DOHH2 (cell line): ENCODE results near the gene TLR2.

Experiments used
- H3F3A ChIP-seq: fragments of 200-600 bp; sonication (generic), shearing (Covaris generic); 2 replicates; pipeline ENCODE4 v1.6.0; 2016; ENCODE audit warnings: antibody characterized with exemption, mild to moderate bottlenecking; ENCODE audit not compliant: control insufficient read depth, insufficient read depth
- H3K27ac ChIP-seq: fragments of 200-600 bp; sonication (generic); 2 replicates; pipeline ENCODE4 v1.5.1; 2014; ENCODE audit warnings: low read depth, mild to moderate bottlenecking, low read length, moderate library complexity
- H3K27me3 ChIP-seq: fragments of 200-600 bp; sonication (generic); 2 replicates; pipeline ENCODE4 v1.6.1; 2014; ENCODE audit warnings: mild to moderate bottlenecking, low read length, mixed read lengths; ENCODE audit not compliant: control insufficient read depth
- H3K36me3 ChIP-seq: fragments of 200-600 bp; sonication (generic); 2 replicates; pipeline ENCODE4 v1.6.1; 2014; ENCODE audit warnings: mild to moderate bottlenecking, low read length, moderate library complexity, mixed read lengths; ENCODE audit not compliant: control insufficient read depth
- H3K4me1 ChIP-seq: fragments of 200-600 bp; sonication (generic); 2 replicates; pipeline ENCODE4 v1.6.1; 2014; ENCODE audit warnings: mild to moderate bottlenecking, low read length, mixed read lengths; ENCODE audit not compliant: control insufficient read depth
- H3K4me2 ChIP-seq: fragments of 200-600 bp; sonication (generic); 2 replicates; pipeline ENCODE4 v1.6.0; 2014; ENCODE audit warnings: mild to moderate bottlenecking, low read length, moderate library complexity
- H3K4me3 ChIP-seq: fragments of 200-600 bp; sonication (generic); 2 replicates; pipeline ENCODE4 v1.5.1; 2014; ENCODE audit warnings: mild to moderate bottlenecking, low read length, mixed read lengths
- H3K79me2 ChIP-seq: fragments of 200-600 bp; sonication (generic); 2 replicates; pipeline ENCODE4 v1.6.1; 2014; ENCODE audit warnings: mild to moderate bottlenecking, low read length, mixed read lengths; ENCODE audit not compliant: control insufficient read depth
- H3K9me2 ChIP-seq: fragments of 200-600 bp; sonication (generic); replicated peaks from 2 replicates; pipeline ENCODE4 v1.6.1; 2014; ENCODE audit warnings: mild to moderate bottlenecking, low read length, mixed read lengths; ENCODE audit not compliant: control insufficient read depth
- H3K9me3 ChIP-seq: fragments of 200-600 bp; sonication (generic); 2 replicates; pipeline ENCODE4 v1.6.1; 2014; ENCODE audit warnings: antibody characterized with exemption, low read length, mixed read lengths; ENCODE audit not compliant: control insufficient read depth, insufficient read depth
- H4K20me1 ChIP-seq: fragments of 200-600 bp; sonication (generic); 2 replicates; pipeline ENCODE4 v1.6.0; 2014; ENCODE audit warnings: low read depth, mild to moderate bottlenecking, antibody characterized with exemption, low read length, moderate library complexity; ENCODE audit not compliant: control insufficient read depth, insufficient read depth
- EZH2phosphoT487 ChIP-seq: fragments of 200-600 bp; sonication (generic); IDR thresholded peaks from 2 replicates; pipeline ENCODE4 v1.6.1; 2017; ENCODE audit warnings: borderline replicate concordance, mild to moderate bottlenecking, antibody characterized with exemption, low read length, moderate library complexity, mixed read lengths
- TF ChIP-seq, protein P1 (sequence below): fragments of 200-600 bp; sonication (generic); IDR thresholded peaks from one replicate; pipeline ENCODE4 v1.5.1; 2014; ENCODE audit warnings: antibody characterized with exemption, mild to moderate bottlenecking, low read depth, low read length; ENCODE audit not compliant: poor library complexity, severe bottlenecking

Gene TLR2

DNA sequence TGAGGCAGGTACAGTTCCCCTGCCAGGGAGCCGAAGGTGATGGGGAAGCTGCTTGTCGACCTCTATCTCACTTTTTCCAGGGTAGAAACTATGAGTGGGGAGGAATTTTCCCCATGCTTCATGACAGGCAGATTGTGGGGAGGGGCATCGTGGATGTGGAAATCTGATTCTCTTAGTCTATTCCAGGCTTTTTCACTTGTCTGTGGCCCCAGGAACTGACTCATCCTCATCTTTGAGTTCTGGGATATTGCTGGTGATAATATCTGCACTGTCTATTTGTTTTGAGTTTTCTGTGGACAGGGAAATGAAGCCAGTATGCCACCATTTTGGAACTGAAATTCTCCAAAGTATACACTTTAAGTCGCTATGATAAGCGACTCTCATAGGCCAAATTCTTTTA is 7.6 kb upstream of the TLR2 start:
- H3K27ac ChIP-seq = no peak overlapping the region

DNA sequence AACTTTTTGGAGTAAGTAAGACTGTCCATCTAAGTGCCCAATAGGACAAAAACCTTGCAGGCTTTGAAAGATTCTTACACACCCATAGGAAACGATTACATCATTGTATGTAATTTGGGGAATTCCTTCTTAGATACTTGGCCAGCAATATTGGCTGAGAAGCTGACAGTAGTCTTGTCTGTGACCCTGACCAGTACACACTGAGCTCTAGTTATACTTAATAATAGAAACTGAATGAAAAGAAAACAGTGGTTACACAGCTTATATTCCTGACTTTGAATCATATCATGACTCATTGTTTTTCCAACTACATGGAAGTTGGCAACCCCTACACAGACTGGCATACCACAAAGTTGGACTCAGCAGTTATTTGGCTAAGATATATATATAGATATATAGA is 7.1 kb upstream of the TLR2 start:
- no peaks in the 10 kb centered on the region for H3K36me3 ChIP-seq
- no peak overlapping the region for H3K4me2 ChIP-seq
- 0 out of 2 replicates have a peak, but pooled peaks cover 6% of the 10 kb centered on the region for H3K27me3 ChIP-seq
- H3K9me3 ChIP-seq = no peaks in the 10 kb centered on the region
- TF ChIP-seq, protein P1, sequence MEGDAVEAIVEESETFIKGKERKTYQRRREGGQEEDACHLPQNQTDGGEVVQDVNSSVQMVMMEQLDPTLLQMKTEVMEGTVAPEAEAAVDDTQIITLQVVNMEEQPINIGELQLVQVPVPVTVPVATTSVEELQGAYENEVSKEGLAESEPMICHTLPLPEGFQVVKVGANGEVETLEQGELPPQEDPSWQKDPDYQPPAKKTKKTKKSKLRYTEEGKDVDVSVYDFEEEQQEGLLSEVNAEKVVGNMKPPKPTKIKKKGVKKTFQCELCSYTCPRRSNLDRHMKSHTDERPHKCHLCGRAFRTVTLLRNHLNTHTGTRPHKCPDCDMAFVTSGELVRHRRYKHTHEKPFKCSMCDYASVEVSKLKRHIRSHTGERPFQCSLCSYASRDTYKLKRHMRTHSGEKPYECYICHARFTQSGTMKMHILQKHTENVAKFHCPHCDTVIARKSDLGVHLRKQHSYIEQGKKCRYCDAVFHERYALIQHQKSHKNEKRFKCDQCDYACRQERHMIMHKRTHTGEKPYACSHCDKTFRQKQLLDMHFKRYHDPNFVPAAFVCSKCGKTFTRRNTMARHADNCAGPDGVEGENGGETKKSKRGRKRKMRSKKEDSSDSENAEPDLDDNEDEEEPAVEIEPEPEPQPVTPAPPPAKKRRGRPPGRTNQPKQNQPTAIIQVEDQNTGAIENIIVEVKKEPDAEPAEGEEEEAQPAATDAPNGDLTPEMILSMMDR = no peak
- TF ChIP-seq EZH2phosphoT487 = no peak
- H3K4me3 ChIP-seq = no peak overlapping the region
- H3K4me1 ChIP-seq = no peaks in the 10 kb centered on the region
- no peaks in the 10 kb centered on the region for H3F3A ChIP-seq
- no peak overlapping the region for H3K27ac ChIP-seq
- H3K9me2 ChIP-seq = no peaks in the 10 kb centered on the region; the same call in 1 of the 2 replicates
- no peaks in the 10 kb centered on the region for H3K79me2 ChIP-seq
- H4K20me1 ChIP-seq = no peaks in the 10 kb centered on the region

More for the DNA sequence above, 7.6 kb upstream of the TLR2 start:
- Histone ChIP-seq H3K27me3 (peaks cover 6% of the 10 kb centered on the region; the same call in 1 of the 2 replicates), H3K4me2 (no peak overlapping the region), H3K4me1 (no peaks in the 10 kb centered on the region), H3K9me3 (no peaks in the 10 kb centered on the region), H3K9me2 (no peaks in the 10 kb centered on the region; the same call in 1 of the 2 replicates), H3K36me3 (no peaks in the 10 kb centered on the region), H3F3A (no peaks in the 10 kb centered on the region), H3K79me2 (no peaks in the 10 kb centered on the region), H3K4me3 (no peak overlapping the region), H4K20me1 (no peaks in the 10 kb centered on the region)
- no peak for TF ChIP-seq EZH2phosphoT487
- TF ChIP-seq, protein P1 = no peak

DNA sequence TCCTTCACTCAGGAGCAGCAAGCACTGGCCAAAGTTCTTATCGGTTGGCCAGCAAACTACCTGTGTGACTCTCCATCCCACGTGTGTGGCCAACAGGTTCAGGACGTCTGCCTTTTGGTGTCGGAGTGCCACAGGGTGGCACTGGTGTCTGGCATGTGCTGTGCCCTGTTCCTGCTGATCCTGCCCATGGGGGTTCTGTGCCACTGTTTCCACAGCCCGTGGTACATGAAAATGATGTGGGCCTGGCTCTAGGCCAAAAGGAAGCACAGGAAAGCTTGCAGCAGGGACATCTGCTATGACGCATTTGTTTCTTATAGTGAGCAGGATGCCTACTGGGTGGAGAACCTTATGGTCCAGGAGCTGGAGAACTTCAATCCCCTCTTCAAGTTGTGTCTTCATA is 4.6 kb upstream of the TLR2 start:
- no peaks in the 10 kb centered on the region for H3K36me3 ChIP-seq
- no peaks in the 10 kb centered on the region for H3K9me2 ChIP-seq
- H3K79me2 ChIP-seq = no peaks in the 10 kb centered on the region
- H3K4me3 ChIP-seq = no peak overlapping the region
- peaks cover 7% of the 10 kb centered on the region for H3K9me3 ChIP-seq
- no peak overlapping the region for H3K4me2 ChIP-seq
- no peaks in the 10 kb centered on the region for H3F3A ChIP-seq
- H3K27me3 ChIP-seq = peaks cover 26% of the 10 kb centered on the region
- no peaks in the 10 kb centered on the region for H4K20me1 ChIP-seq
- no peaks in the 10 kb centered on the region for H3K4me1 ChIP-seq
- TF ChIP-seq, protein P1 = no peak
- no peak for TF ChIP-seq EZH2phosphoT487
- H3K27ac ChIP-seq = no peak overlapping the region
